ENCODE data around the gene BYSL.

BYSL gene

DNA sequence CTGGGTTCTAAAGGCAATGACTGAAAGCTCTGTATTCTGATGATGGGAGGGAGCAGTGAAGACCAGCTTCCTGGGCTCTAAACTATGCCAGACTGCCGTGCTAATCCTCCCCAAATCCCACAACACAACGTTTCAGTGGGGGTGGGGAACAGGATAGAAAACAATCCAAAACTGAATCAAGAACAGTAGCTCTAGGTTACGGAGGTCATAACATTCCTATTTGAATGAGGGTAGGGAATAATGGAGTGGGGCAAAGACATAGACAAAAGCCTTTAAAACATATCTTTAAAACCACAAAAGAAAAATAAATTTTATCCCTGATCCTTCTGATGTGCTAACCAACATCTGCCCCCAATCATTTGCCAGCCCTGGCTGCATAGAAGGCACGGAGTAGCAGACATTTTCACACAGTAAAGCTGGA lies 34.0 kb upstream of the BYSL start:
- no peak for TF ChIP-seq MYC (IDR thresholded peaks at IDR 0.05; ENCODE audit: low read depth, low read length)
- TF ChIP-seq, protein P1, sequence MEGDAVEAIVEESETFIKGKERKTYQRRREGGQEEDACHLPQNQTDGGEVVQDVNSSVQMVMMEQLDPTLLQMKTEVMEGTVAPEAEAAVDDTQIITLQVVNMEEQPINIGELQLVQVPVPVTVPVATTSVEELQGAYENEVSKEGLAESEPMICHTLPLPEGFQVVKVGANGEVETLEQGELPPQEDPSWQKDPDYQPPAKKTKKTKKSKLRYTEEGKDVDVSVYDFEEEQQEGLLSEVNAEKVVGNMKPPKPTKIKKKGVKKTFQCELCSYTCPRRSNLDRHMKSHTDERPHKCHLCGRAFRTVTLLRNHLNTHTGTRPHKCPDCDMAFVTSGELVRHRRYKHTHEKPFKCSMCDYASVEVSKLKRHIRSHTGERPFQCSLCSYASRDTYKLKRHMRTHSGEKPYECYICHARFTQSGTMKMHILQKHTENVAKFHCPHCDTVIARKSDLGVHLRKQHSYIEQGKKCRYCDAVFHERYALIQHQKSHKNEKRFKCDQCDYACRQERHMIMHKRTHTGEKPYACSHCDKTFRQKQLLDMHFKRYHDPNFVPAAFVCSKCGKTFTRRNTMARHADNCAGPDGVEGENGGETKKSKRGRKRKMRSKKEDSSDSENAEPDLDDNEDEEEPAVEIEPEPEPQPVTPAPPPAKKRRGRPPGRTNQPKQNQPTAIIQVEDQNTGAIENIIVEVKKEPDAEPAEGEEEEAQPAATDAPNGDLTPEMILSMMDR (IDR thresholded peaks at IDR 0.05; ENCODE audit: low read depth, low read length), result no peak
- TF ChIP-seq MAX (IDR thresholded peaks at IDR 0.05; ENCODE audit: low read depth, low read length), result no peak
- DNase-seq (ENCODE audit: low read depth), result no peak
- H3K4me3 ChIP-seq (ENCODE audit: low read depth, low read length), result no peak overlapping the region

- DNase-seq (ENCODE audit: low read depth), result no peak
- H3K4me3 ChIP-seq (ENCODE audit: low read depth, low read length), result no peak overlapping the region
- no peak for TF ChIP-seq MYC (IDR thresholded peaks at IDR 0.05; ENCODE audit: low read depth, low read length)
- no peak for TF ChIP-seq POLR2A (IDR thresholded peaks at IDR 0.05; ENCODE audit: extremely low read depth, insufficient read length)
- TF ChIP-seq MAX (IDR thresholded peaks at IDR 0.05; ENCODE audit: low read depth, low read length), result no peak
- TF ChIP-seq, protein P1 (IDR thresholded peaks at IDR 0.05; ENCODE audit: low read depth, low read length), result no peak
Observed at GRCh38 chr6:41892921-41893564, 28.3 kb upstream of the BYSL start.

- peak; percentile 22 for DNase-seq (ENCODE audit: low read depth)
- TF ChIP-seq, protein P1 (IDR thresholded peaks at IDR 0.05; ENCODE audit: low read depth, low read length), result no peak
- TF ChIP-seq MYC (IDR thresholded peaks at IDR 0.05; ENCODE audit: low read depth, low read length), result no peak
- no peak for TF ChIP-seq POLR2A (IDR thresholded peaks at IDR 0.05; ENCODE audit: extremely low read depth, insufficient read length)
- TF ChIP-seq MAX (IDR thresholded peaks at IDR 0.05; ENCODE audit: low read depth, low read length), result no peak
Observed at GRCh38 chr6:41894366-41895299, 26.7 kb upstream of the BYSL start.

GRCh38 chr6:41895300-41896233 lies 25.7 kb upstream of the BYSL start, which contains the start of gene USP49:
USP49 (minus strand) TSS chr6:41895375; CDS start chr6:41806983, 88,392 bp downstream.
- H3K4me3 ChIP-seq (ENCODE audit: low read depth, low read length), result peak within 1 kb of the TSS; percentile 91
- peak; percentile 95 for DNase-seq (ENCODE audit: low read depth)
- TF ChIP-seq MYC (IDR thresholded peaks at IDR 0.05; ENCODE audit: low read depth, low read length), result peak; percentile 98
- no peak for TF ChIP-seq POLR2A (IDR thresholded peaks at IDR 0.05; ENCODE audit: extremely low read depth, insufficient read length)
- peak; percentile 100 for TF ChIP-seq MAX (IDR thresholded peaks at IDR 0.05; ENCODE audit: low read depth, low read length)
- TF ChIP-seq, protein P1 (IDR thresholded peaks at IDR 0.05; ENCODE audit: low read depth, low read length), result no peak

More at GRCh38 chr6:41894366-41895299, 26.7 kb upstream of the BYSL start:
- H3K4me3 ChIP-seq (ENCODE audit: low read depth, low read length), result peak overlapping the region; percentile 91

DNA sequence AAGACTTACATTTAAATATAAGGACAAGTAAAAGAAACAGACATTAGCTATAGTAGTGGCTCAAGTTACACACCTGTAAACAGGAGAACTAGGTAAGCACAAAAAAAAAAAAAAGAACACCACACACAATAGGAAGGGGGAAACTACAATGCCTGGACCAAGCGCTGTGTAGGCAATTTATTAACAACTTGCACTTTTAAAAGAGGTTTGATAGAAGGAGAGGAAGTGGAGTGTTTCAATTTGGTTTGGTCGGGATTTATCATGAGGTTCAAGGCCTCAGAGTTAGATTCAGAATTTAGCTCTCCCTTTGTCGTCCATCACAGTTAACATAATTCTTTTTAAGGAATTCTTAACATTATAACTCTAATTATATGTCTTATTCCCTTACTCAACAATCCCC lies 25.0 kb upstream of the BYSL start:
- TF ChIP-seq MAX (IDR thresholded peaks at IDR 0.05; ENCODE audit: low read depth, low read length), result no peak
- no peak for TF ChIP-seq MYC (IDR thresholded peaks at IDR 0.05; ENCODE audit: low read depth, low read length)
- TF ChIP-seq, protein P1 (IDR thresholded peaks at IDR 0.05; ENCODE audit: low read depth, low read length), result no peak
- no peak for TF ChIP-seq POLR2A (IDR thresholded peaks at IDR 0.05; ENCODE audit: extremely low read depth, insufficient read length)
- peak overlapping the region; percentile 77 for H3K4me3 ChIP-seq (ENCODE audit: low read depth, low read length)
- DNase-seq (ENCODE audit: low read depth), result no peak
